ENCODE results near the gene ORM2.
A peak's percentile ranks its signal among the peaks of the same experiment; 100 is the strongest.

The ORM2 gene

GRCh38 chr9:114371973-114372917 is 42.6 kb downstream of the ORM2 start:
- DNase-seq: peak in 1 of 4 experiments; percentile 10

- peak; percentile 24 to 74 (median 50) for DNase-seq
These were observed 43.3 kb downstream of the ORM2 start for GRCh38 chr9:114372921-114373448.

- no peak for DNase-seq
These were observed 44.5 kb downstream of the ORM2 start for GRCh38 chr9:114373960-114374730.

GRCh38 chr9:114374936-114375335 is 45.3 kb downstream of the ORM2 start:
- no peak for DNase-seq

GRCh38 chr9:114375386-114376175 is 45.9 kb downstream of the ORM2 start:
- DNase-seq: no peak

- no peak for DNase-seq
These were observed 47.1 kb downstream of the ORM2 start for GRCh38 chr9:114376586-114377445.

GRCh38 chr9:114378016-114378415 is 48.3 kb downstream of the ORM2 start:
- DNase-seq: no peak

GRCh38 chr9:114378883-114379282 is 49.2 kb downstream of the ORM2 start:
- DNase-seq: no peak

Data from activated naive CD4-positive, alpha-beta T cell (primary cell).